HepG2 (cell line): ENCODE data around the gene ANKRD44. TPM values are rescaled to one million over a fixed set of nuclear protein-coding genes. Genes with fewer than 3 reads are reported as not detected.

Source experiments
- ATAC-seq: fragments of 200-7000 bp; cut with Tn5 transposase; 3 replicates; pipeline ENCODE4 v1.9.1; 2020; ENCODE audit warnings: mild to moderate bottlenecking, moderate library complexity
- BruUV-seq: library from RNA; stranded (reverse); fragments of 400-500 nt; replicated peaks from 2 replicates; lab custom pipeline; 2021; lab: Mats Ljungman, UMichigan
- CTCF ChIA-PET: fragments of 300-600 bp; formaldehyde crosslinking; extraction: SDS; loops from one replicate; lab custom pipeline; 2021; ENCODE audit warnings: low total read pairs, inconsistent platforms, low intra/inter-chr PET ratio; lab: Yijun Ruan, JAX
- POLR2A ChIA-PET: fragments of 350-600 bp; sonication (Branson Sonifier 250); formaldehyde crosslinking; loops from one replicate; lab custom pipeline; 2020; ENCODE audit warnings: antibody characterized with exemption, inconsistent platforms; lab: Yijun Ruan, JAX
- DNase-seq: peaks from one replicate; pipeline ENCODE4 v3.0.0-alpha.2; 2015; ENCODE audit warnings: low spot score
- FAIRE-seq: peaks from 3 replicates; lab custom pipeline; 2011; peaks lifted over from hg19 to GRCh38; lab: Jason Lieb, UNC
- H2AFZ ChIP-seq: one replicate; pipeline ENCODE4 v1.6.1; 2011; ENCODE audit warnings: low read length, inconsistent platforms
- H3K27ac ChIP-seq: fragments of 300-600 bp; 3 replicates; pipeline ENCODE4 v1.8.0; 2011; ENCODE audit warnings: mixed run types, mild to moderate bottlenecking, mixed read lengths, low read length, inconsistent platforms; ENCODE audit not compliant: insufficient read depth; ENCODE audit errors: extremely low read length
- H3K27me3 ChIP-seq, 2 experiments: fragments of 200-600 bp in 1 of 2; 2 replicates in 1 of 2; 3 replicates in 1 of 2; pipeline versions ENCODE4 v1.6.0 to v1.8.0; 2011; ENCODE audit warnings: low read length in 2 of 2, mild to moderate bottlenecking in 2 of 2, moderate library complexity in 2 of 2, inconsistent platforms in 1 of 2; ENCODE audit not compliant: insufficient read depth in 2 of 2, control insufficient read depth in 1 of 2
- H3K36me3 ChIP-seq, 2 experiments: fragments of 200-600 bp in 1 of 2; replicated peaks in 1 of 2; 2 replicates in 1 of 2; 3 replicates in 1 of 2; pipeline versions ENCODE4 v1.5.1 to v1.8.0; 2011; ENCODE audit warnings: low read length in 2 of 2, inconsistent platforms in 1 of 2; ENCODE audit not compliant: insufficient read depth in 2 of 2, control insufficient read depth in 1 of 2
- H3K4me1 ChIP-seq: 2 replicates; pipeline ENCODE4 v1.5.1; 2012; ENCODE audit warnings: low read length, inconsistent platforms; ENCODE audit not compliant: insufficient read depth
- H3K4me2 ChIP-seq: 2 replicates; pipeline ENCODE4 v1.6.0; 2011; ENCODE audit warnings: low read depth, low read length, inconsistent platforms
- H3K4me3 ChIP-seq, 3 experiments: fragments of 200-600 bp in 1 of 3; sonication (generic), shearing (Covaris generic) in 1 of 3; replicated peaks in 1 of 3; 2 replicates each; pipeline ENCODE4 v1.5.1; 2011 to 2016; ENCODE audit warnings: low read length in 3 of 3, inconsistent platforms in 2 of 3, low read depth in 2 of 3, mild to moderate bottlenecking in 2 of 3, control low read depth in 1 of 3, mixed read lengths in 1 of 3; ENCODE audit not compliant: insufficient read depth in 1 of 3
- H3K79me2 ChIP-seq: one replicate; pipeline ENCODE4 v1.6.1; 2011; ENCODE audit warnings: low read length, inconsistent platforms; ENCODE audit not compliant: insufficient read depth
- H3K9ac ChIP-seq: 2 replicates; pipeline ENCODE4 v1.6.0; 2011; ENCODE audit warnings: mild to moderate bottlenecking, low read depth, low read length, inconsistent platforms; ENCODE audit not compliant: insufficient read depth
- H3K9me3 ChIP-seq: 2 replicates; pipeline ENCODE4 v1.5.1; 2012; ENCODE audit warnings: mild to moderate bottlenecking, low read length
- H4K20me1 ChIP-seq: 2 replicates; pipeline ENCODE4 v1.6.0; 2011; ENCODE audit warnings: inconsistent platforms, mild to moderate bottlenecking, low read length, moderate library complexity; ENCODE audit not compliant: insufficient read depth
- AGO2 ChIP-seq: fragments of 200-400 bp; formaldehyde crosslinking; optimal IDR thresholded peaks from 2 replicates; pipeline ENCODE3; 2017; ENCODE audit warnings: mild to moderate bottlenecking, low read depth, low read length, moderate library complexity
- ATF7 ChIP-seq, 2 experiments: fragments of 450-650 bp in 1 of 2; sonication (generic) in 1 of 2; formaldehyde crosslinking in 1 of 2; IDR thresholded peaks; 2 replicates each; pipeline versions ENCODE4 v1.4.0 to v1.6.1; 2016 to 2020; ENCODE audit warnings: antibody characterized with exemption in 1 of 2, mild to moderate bottlenecking in 1 of 2, missing genetic modification reagents in 1 of 2
- BORCS8-MEF2B ChIP-seq: sonication (generic); formaldehyde crosslinking; IDR thresholded peaks from 2 replicates; pipeline ENCODE4 v1.8.0; 2022; ENCODE audit warnings: mild to moderate bottlenecking, missing genetic modification reagents
- HHEX ChIP-seq: IDR thresholded peaks from 2 replicates; pipeline ENCODE4 v1.6.1; 2016; ENCODE audit warnings: control low read depth
- KDM1A ChIP-seq: IDR thresholded peaks from 2 replicates; pipeline ENCODE4 v1.6.1; 2016; ENCODE audit warnings: missing compliant biosample characterization
- KIAA2018 ChIP-seq: sonication (generic); formaldehyde crosslinking; IDR thresholded peaks from 2 replicates; pipeline ENCODE4 v1.5.0; 2020; ENCODE audit warnings: mild to moderate bottlenecking, missing genetic modification reagents, borderline replicate concordance
- MAFF ChIP-seq: IDR thresholded peaks from 2 replicates; pipeline ENCODE4 v1.6.1; 2011; ENCODE audit warnings: low read depth, low read length, improper control_type of control experiment
- MTA3 ChIP-seq: sonication (generic); formaldehyde crosslinking; IDR thresholded peaks from 2 replicates; pipeline ENCODE4 v1.4.0; 2020; ENCODE audit warnings: missing genetic modification reagents
- SMAD3 ChIP-seq: sonication (generic); formaldehyde crosslinking; IDR thresholded peaks from 2 replicates; pipeline ENCODE4 v1.4.0; 2020; ENCODE audit warnings: missing genetic modification reagents
- ZNF354B ChIP-seq: sonication (generic); formaldehyde crosslinking; IDR thresholded peaks from 2 replicates; pipeline ENCODE4 v1.8.0; 2022; ENCODE audit warnings: mild to moderate bottlenecking, missing genetic modification reagents
- ZNF557 ChIP-seq: sonication (generic); formaldehyde crosslinking; IDR thresholded peaks from 2 replicates; pipeline ENCODE4 v1.4.0; 2020; ENCODE audit warnings: missing genetic modification reagents
- ZNF83 ChIP-seq: sonication (generic); formaldehyde crosslinking; IDR thresholded peaks from 2 replicates; pipeline ENCODE4 v1.4.0; 2020; ENCODE audit warnings: missing genetic modification reagents, mild to moderate bottlenecking, borderline replicate concordance
- WGBS: methylation state at CpG from one replicate; pipeline ENCODE4 v1.1.6; 2017; ENCODE audit warnings: low lambda C conversion rate; 5-methylcytosine and 5-hydroxymethylcytosine counted together
- in situ Hi-C: cut with HindIII; loops from 2 replicates; pipeline ENCODE4 v1.10.0; 2017; ENCODE audit warnings: low pct_unique_long_range_greater_than_20kb; ENCODE audit not compliant: extremely low pct_ligation_motif_present
- intact Hi-C: fragments of 100-400 bp; cut with micrococcal nuclease; formaldehyde crosslinking; loops from one replicate; pipeline ENCODE4 v1.10.0; 2022; ENCODE audit not compliant: unreplicated experiment
- polyA plus RNA-seq, 8 experiments: library from polyadenylated mRNA; depleted of rRNA in 3 of 8; stranded (reverse) in 7 of 8; unstranded in 1 of 8; fragments of >200 nt; fragmentation: Illumina TruSeq in 4 of 8; extraction: Trizol in 4 of 8; gene quantifications; 2 replicates each; pipeline versions ENCODE4 v1.2.1 to v1.2.3, GENCODE V29; 2011 to 2016; ENCODE audit warnings: low read depth in 4 of 8, missing spikeins in 1 of 8, mixed read lengths in 1 of 8; ENCODE audit not compliant: insufficient read depth in 1 of 8
- total RNA-seq, 5 experiments: library from RNA; depleted of rRNA; stranded (reverse); fragments of >200 nt; fragmentation: Illumina TruSeq; extraction: Trizol; gene quantifications; 2 replicates each; pipeline ENCODE4 v1.2.3, GENCODE V29; 2016; ENCODE audit warnings: low read depth in 1 of 5

ANKRD44 gene
- total and polyA plus RNA-seq, 2 of the 13 experiments (the other 11 are each of a cell fraction or from before 2014, with no cell fraction given): 0.04 to 0.11 TPM

GRCh38 chr2:197265036-197265435, 45.5 kb downstream of the ANKRD44 start:
- H3K79me2 ChIP-seq: no peaks in the 10 kb centered on the region
- H3K4me2 ChIP-seq: no peak overlapping the region
- H3K4me1 ChIP-seq: no peaks in the 10 kb centered on the region
- in situ Hi-C loops (no loop called here), intact Hi-C loops (no loop called here)
- DNase-seq (no peak), ATAC-seq (no peak), FAIRE-seq (no peak)
- no peaks in the 10 kb centered on the region for H3K9me3 ChIP-seq
- H4K20me1 ChIP-seq: no peaks in the 10 kb centered on the region
- H2AFZ ChIP-seq: no peak overlapping the region
- BruUV-seq: no TSS peak
- no peak overlapping the region for H3K9ac ChIP-seq
- 16% methylated on average over 4 of the region's 4 CpGs for WGBS
- no peaks in the 10 kb centered on the region for H3K36me3 ChIP-seq
- 0 out of 5 replicates have a peak, but pooled peaks cover 0 to 8% of the 10 kb centered on the region in 2 experiments for H3K27me3 ChIP-seq
- ChIA-PET CTCF (no interaction called here), POLR2A (no interaction called here)
- no peak overlapping the region for H3K4me3 ChIP-seq
- TF ChIP-seq MAFF: no peak
- TF ChIP-seq BORCS8-MEF2B (CRISPR knock-in tag): no peak
- no peak for TF ChIP-seq ZNF83 (CRISPR knock-in tag)
- no peak for TF ChIP-seq SMAD3
- TF ChIP-seq HHEX (CRISPR knock-in tag): no peak
- TF ChIP-seq KDM1A (CRISPR knock-in tag): no peak
- no peak for TF ChIP-seq ATF7 (IDR thresholded peaks at IDR 0.05)
- no peak for TF ChIP-seq ATF7 (CRISPR knock-in tag; IDR thresholded peaks at IDR 0.05)
- TF ChIP-seq MTA3: no peak
- TF ChIP-seq AGO2: no peak
- no peak for TF ChIP-seq KIAA2018 (CRISPR knock-in tag)
- TF ChIP-seq ZNF557 (CRISPR knock-in tag): no peak
- TF ChIP-seq ZNF354B (CRISPR knock-in tag): no peak
- H3K27ac ChIP-seq: no peak overlapping the region
